AG09319 (cell line): ENCODE data around the gene ST6GALNAC3.
"Not testable (repeated sequence)": the region's sequence is repeated elsewhere in the genome, so short reads cannot be mapped to it uniquely, and the experiment has no call there.

Experiments used
- DNase-seq: peaks from one replicate; pipeline ENCODE4 v3.0.0-alpha.2; 2010; ENCODE audit warnings: low read depth; ENCODE audit errors: extremely low read depth
- CTCF ChIP-seq: IDR thresholded peaks from 2 replicates; pipeline ENCODE4 v1.5.1; 2011; ENCODE audit warnings: low read depth, mild to moderate bottlenecking, inconsistent platforms, low read length, moderate library complexity

The ST6GALNAC3 gene

GRCh38 chr1:76632136-76632535, 557.6 kb downstream of the ST6GALNAC3 start:
- TF ChIP-seq CTCF, result no peak
- DNase-seq, result no peak

- no peak for DNase-seq
- TF ChIP-seq CTCF, result no peak
Measured at GRCh38 chr1:76635784-76636183, 561.2 kb downstream of the ST6GALNAC3 start.

- DNase-seq, result no peak
- TF ChIP-seq CTCF, result no peak
Measured at GRCh38 chr1:76639181-76639580, 564.6 kb downstream of the ST6GALNAC3 start.

- TF ChIP-seq CTCF, result no peak
- DNase-seq, result no peak
Measured at GRCh38 chr1:76640092-76640491, 565.5 kb downstream of the ST6GALNAC3 start.

- TF ChIP-seq CTCF, result no peak
- DNase-seq, result no peak
Measured at GRCh38 chr1:76640723-76641122, 566.2 kb downstream of the ST6GALNAC3 start.

GRCh38 chr1:76644139-76644538, 569.6 kb downstream of the ST6GALNAC3 start:
- no peak for DNase-seq
- TF ChIP-seq CTCF, result no peak

- DNase-seq, result not testable (repeated sequence)
Measured at GRCh38 chr1:76652860-76653259, 578.3 kb downstream of the ST6GALNAC3 start.

GRCh38 chr1:76657623-76658022, 583.1 kb downstream of the ST6GALNAC3 start:
- no peak for TF ChIP-seq CTCF
- no peak for DNase-seq
